NCI-H82 (cell line): Measurements from ENCODE around the gene TMEM250.

Experiments used
- DNase-seq: peaks from one replicate; lab custom pipeline; 2025; lab: John Stamatoyannopoulos, UW

The TMEM250 gene

DNA sequence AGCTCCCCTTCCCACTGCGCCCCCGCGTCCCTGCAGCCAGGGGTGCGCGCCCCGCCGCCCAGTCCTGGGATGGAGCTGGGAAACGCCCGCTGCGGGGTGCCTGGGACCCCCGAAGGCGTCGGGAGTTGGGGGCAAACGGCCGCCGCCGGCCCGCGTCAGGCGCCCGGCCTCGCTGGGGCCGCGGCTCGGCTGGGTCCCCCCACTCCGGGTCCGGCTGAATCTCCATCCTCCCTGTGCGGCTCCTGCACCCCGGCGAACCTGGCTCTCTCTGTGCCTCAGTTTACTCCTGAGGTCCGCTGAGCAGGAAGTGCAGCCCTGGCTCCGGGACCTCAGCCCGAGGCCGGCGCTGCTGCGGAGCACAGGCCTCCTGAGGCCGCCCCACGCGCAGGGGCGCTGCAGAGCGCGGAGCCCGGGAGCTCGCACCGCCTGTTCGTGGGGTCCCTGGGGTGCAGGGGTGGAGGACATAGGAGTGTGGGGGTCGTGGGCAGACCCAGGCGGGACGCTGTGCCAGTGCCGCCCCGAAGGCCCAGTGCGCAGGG is 13.9 kb upstream of the TMEM250 start:
- no peak for DNase-seq

DNA sequence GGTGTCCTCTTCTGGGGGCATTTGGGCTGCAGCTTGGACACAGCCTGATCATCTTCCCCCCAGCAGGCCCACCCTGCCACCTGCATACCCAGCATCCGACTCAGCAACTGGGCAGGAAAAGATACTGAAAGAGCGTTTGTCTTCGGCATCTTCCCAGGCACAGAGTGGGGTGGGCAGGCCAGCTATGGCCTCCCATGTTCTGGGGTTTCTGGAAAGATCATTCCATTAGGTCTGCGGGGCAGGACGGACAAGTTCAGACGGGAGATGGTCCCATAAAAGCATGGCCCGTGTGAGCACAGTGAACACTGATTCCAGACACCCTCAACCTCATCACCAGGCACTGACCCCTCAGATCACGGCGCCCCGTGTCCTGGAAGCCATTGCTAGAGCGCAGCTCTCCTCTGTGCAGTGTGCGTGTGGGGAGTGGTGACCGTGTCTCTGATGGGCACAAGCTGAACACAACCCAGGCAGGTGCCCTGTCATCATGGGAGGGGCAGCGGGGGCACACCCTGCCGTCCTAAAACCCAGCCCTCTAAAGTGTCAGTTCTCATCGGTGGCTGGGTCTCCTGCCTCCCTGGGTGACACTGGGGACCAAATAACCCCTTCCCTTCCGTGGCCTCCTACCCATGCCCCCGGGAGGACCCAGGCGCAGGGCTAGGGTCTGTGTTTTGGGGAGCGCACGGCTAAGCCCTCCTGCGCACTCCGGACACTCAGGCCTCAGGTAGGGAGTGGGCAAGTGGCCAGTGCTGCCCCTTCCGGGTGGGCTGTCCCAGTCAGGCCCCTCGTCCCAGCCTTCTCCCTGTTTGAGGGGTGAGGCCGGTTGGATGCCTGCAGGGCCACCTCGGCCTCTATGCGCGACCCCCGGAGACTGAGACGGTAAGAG is 13.2 kb upstream of the TMEM250 start:
- no peak for DNase-seq

DNA sequence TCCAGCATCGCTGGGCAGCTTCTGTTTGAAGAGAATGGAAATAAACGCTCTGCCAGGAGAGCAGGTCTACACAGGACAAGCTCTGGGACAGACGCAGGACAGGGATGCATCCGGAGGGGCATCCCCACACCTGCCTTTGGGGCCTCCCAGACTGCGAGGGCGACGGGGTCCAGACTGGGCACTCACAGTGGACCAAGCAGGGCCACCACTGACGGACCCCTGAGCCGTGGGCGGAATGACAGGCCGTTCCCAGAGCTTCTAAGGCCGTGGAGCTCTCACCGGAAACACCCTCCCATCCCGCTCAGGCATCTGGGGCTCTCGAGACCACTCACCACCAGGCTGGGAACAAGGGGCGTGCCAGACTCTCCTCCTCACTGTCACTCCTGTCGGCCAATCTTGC is 10.5 kb upstream of the TMEM250 start:
- no peak for DNase-seq

DNA sequence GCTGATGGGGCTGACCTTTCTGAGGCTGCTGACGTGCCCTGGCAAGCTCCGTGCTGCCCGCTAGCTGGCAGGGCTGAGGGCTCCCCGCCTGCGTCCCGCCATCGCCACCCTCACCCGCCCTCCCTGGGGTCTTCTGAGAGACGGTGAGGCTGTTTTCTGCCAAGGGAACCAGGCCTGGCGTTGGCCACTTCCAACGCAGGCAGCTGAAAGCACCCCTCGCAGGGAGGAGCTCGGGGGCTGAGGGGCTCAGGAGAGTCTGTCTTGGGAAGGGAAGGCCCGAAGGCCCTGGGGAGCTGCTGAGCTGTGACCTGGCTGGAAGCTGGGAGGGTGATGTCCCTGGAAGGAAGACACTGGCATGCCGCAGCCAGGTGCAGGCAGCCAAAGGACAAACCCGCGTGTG is 9.8 kb upstream of the TMEM250 start:
- no peak for DNase-seq

DNA sequence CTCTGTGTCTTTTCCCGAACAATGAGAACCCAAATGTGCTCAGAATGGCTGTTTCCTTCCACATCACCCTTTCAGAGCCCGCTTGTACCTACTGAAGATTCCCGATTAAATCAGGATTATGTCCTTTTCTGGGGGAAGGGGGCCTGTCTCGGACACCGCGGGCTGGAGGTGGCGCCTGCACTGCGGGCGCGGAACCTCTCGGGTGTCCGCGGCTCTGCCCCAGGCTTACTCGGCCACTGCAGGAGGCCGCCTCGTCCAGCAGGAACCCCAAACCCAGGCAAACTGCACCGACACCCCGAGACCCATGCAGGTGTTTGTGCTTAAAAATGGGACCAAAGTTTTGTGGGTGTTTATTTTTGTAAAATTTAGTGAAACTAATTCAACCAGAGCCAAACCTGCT is 8.6 kb upstream of the TMEM250 start:
- no peak for DNase-seq

DNA sequence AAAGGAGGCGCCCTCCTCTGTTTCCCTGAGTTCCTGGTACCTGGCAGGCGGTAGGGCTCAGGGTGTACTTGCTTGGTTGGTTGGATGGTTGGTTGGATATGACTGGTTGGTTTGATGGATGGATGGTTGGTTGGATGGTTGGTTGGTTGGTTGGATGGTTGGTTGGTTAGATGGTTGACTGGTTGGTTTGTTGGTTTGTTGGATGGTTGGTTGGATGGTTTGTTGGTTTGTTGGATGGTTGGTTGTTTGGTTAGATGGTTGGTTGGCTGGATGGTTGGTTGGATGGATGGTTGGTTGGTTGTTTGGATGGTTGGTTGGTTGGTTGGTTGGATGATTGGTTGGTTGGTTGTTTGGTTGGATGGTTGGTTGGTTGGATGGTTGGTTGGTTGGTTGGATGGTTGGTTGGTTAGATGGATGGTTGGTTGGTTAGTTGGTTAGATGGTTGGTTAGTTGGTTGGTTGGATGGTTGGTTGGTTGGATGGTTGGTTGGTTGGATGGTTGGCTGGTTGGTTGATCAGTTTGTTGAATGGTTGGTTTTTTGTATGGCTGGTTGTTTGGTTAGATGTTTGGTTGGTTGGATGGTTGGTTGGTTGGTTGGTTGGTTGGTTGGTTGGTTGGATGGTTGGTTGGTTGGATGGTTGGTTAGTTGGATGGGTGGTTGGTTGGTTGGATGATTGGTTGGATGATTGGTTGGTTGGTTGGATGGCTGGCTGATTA is 6.5 kb upstream of the TMEM250 start:
- no peak for DNase-seq

DNA sequence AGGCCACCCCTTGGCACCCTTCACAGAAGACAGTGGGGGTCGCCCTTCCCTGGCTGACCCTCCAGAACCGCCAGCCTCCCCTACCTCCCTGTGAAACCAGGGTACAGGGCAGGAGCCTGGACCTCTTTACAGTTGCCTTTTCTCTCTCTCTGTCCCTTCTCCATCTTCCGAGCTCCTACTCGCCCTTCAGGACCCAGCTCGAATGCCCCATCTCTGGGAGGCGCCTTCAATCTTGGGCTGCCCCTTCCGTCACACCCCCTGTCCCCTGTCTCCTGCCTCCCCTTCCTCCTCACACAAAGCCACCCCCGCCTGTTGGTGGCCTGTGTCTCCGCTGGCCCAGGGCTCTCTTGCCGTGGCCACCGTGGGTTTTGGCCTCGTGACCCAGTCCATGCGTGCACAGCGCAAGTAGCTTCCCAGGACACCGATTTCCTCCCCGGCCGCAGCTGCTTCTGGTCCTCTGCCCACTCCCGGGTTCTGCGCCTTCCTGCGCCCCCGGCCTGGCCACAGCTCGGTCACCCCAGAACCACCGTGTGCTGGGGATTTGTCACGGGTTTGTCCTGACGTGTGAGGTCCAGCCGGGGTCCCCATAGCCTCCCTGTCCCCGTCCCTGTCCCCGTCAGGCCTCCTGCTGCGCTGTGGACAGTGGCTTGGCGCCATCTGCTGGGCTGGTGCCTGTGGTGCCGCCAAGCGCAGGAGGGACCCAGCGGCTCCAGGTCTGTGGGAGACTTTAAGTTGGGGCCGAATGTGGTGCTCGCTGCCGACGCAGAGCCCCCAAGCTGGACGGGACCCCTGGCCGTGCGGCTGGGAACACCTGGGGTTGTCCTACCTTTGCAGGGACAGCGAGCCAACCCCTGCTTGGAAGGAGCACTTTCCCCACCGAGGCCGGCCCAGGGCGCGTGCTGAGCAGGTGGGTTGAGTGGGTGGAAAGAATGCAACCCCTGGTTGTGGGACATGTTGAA is 4.0 kb upstream of the TMEM250 start:
- DNase-seq: peak; percentile 78

DNA sequence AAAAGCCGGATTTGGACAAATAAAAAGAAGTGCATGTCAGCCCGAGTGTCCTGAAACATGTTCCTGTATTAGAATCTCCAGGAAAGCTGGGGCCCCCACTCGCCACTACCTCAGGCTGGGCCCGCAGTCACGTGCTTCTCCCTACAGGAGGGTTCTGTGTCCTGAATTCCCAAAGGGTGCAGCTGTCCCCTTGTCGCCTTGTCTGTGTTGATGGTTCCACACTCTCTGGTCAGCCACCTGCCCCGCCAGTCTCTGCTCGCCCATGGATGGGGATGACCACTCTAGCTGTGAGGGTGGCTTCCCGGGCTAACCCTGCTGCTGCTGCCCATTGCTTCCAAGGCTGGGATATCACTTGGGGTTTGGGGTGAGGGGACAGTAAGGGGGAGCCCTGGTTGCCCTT is 3.1 kb upstream of the TMEM250 start:
- DNase-seq: no peak

DNA sequence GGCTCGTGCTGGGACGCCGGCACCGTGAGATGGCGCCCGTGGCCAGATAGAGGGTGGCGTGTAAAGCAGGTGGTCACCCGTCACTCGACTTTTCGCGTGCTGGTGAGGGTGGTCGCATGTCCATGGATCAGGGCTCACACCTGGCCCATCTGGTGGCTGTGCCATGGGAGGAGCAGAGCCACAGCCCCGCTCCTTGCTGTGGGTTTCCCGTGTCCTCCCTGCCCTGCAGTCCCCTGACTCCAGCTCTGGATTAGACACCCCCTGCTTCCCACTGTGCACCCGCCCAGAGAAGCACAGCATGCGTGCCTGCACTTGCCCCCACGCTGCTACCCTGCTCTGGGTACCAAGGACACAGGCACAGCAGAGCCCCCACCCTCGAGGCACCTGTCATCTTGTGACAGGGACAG is 1.8 kb upstream of the TMEM250 start:
- DNase-seq: no peak

DNA sequence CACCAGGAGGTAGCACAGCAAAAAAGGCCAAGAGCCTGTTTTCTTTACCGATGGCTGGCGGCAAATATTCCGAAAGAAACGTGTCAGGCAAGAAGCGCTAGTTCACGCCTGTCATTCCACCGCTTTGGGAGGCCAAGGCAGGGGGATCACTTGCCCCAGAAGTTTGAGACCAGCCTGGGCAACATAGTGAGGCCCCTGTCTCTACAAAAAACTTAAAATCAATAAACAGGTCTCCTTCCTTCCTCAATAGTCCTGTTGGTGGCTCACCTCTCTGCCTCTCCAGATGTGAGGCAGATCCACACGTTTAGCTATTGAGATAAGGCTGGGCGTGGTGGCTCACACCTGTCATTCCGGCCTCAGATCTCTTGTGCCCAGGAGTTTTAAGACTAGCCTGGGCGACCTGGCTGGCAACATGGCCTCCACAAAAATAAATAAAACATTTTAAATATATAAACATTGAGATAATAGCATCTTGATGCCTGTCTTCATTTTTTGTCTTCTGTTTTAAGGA is 1.3 kb upstream of the TMEM250 start:
- DNase-seq: no peak

DNA sequence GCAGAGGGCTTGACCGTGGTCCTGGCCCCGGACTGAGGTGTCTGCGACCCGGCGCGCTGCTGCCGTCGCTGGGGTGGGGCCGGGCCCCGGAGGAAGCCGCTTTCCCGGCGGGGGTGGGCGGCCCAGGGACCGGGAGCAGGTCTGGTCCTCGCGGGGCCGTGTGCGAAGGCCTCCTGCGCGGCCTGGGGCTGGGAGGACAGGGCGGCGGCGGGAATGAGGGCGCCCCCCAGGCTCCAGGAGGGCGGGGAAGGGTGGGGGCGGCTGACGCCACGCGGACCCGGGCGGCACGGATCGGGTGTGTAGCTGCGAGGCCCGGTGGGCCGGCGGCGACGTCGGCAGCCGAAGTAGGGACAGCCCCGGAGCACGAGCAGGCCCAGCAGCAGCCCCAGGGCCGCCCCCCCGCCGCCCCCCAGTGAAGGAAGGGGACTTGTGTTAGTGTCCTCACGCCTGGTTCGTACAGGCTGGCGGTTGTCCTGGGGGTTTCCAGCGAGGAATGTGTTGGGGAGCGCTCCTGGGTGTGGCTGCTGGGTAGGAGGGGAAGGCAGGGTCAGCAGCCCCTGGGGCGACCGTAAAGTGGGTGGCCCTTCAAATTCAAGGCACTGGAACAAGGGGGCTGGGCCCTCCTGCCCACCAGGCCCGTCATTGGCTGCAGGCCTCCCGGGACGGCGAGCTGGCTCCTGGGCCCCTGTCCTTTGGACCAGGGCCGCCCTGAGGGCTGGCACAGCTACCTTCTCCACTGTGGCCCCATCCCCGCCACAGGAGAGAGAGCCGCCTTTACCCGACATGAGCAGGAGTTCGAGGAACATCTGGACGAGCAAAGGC is 597 bp upstream of the TMEM250 start:
- peak; percentile 40 for DNase-seq

DNA sequence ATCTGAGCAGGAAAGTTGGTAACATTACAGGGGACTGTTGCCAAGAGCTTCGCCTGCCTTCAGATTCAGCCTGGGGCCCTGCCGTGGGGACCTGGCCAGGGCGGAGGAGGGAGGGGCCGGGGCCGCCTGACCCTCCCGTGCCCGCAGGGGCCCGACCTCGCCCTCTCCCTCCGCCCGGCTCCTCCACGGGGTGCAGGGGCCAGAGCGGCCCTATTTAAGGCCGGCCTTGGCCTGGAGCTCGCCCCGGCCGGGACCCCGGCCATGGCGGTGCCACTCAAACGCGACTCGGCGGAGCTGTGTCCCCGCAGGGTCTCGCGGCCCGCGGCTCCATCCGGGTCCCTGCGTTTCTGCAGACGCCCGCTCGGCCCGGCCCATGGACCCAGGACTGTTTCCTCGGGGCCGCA is 757 bp downstream of the TMEM250 start:
- no peak for DNase-seq

DNA sequence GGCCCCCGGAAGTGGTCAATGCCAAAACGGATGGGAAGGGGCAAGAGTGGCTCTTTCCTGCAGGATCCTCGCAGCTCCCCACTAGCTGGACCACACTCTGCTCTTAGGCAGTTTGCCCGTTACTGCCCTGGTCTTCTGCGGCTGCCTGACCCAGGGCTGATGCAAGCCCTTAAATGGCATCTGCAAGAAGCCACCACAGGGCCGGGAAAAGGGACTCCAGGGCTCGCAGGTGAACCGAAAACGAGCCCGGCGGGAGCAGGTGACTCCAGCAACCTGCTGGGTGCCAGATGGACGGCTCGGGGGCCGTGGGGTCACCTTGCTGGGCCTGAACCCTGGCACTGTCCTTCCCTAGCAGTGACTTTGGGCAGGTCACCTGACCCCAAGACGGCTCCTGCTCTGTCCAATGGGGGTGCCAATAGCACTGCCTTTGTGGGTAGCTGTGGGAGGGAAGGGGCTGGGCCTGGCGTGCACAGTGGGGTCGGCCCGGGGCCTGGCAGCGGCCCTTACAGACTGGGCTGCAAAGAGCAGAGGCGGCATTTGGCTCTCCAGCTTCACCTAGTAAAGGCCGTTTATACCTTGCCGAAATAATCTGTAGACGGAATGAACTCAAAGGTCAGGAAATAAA is 1.3 kb downstream of the TMEM250 start:
- DNase-seq: no peak

DNA sequence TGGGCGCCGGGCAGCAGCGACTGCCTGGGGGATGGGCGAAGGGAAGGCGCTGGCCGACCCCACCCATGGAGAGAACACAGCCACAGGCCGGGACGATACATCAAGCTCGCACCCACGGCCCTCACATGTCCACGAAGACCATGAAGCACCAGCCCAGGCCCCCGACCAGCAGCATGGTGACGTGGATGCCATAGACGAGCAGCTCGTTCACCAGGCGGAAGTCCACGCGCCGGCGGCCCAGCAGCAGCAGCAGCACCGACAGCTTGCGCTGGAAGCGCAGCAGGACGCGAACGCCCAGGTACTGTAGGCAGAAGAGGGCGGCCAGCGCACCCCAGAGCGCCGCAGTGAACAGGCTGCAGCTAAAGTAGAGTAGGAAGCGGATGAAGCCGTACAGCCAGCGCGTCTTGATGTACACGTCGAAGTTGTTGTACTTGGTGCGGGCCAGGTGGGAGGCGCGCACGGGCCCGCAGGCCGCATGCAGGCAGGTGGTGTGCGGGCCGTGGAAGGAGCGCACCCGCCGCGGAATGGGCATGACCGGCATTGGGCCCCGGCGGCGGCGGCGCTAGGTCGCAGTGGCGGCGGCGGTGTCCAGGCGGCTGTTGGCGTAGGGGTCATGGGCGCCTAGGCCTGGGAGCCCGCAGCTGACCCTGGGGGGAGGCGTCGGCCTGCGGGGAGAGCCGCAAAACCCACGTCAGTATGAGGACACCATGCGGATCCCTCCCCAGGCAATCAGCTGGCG is 2.1 kb downstream of the TMEM250 start:
- no peak for DNase-seq

DNA sequence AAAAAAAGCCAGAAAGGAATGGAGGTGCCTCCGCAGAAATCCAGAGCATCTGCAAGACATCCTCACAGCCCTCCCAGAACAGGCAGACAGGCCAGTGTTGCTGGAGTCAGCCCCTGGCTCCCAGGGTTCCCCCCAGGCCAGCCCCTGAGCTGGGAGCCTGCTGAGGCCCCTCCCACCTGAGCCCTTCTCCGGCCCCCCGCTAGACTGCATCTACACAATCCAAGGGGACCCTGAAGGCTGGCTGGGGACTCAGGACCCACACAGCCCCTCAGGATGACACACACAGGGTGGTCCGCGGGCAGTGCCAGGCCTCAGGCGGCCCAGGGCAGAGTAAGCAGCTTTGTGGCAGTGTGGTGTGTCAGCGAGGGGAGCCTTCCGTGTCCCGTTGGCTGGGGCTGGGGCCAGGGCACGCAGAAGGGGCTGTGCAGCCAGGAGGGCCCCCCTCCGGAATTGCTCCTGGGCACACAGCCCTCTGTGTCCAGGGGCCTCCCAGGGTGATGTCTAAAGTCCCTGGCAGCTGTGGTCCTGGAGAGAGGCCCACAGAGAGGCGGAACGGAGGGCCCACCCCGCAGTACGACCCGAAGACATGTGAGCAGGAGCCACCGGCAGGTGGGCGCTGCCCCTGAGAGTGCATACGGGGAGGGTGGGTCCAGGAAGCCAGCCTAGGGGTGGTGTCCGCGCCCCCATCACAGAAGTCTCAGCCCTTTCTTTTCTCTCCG is 2.9 kb downstream of the TMEM250 start:
- DNase-seq: no peak

DNA sequence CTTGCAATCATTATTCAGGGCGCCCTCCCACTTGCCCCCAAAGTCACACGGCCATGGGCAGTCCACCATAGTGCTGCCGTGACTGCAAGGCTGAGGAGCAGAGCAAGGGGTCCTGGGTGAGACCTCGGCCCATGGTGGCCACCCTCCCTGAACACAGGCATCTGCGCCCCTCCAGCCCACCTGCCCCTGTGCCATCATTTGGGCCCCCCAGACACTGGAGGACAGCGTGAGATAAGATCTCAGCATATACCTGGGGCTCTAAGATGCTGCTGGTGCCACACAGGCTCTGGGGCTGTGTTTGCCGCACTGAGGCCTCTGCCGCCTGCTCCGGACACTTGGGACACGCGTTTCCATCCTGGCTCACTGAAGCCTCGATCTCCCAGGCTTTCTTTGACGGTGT is 3.5 kb downstream of the TMEM250 start:
- DNase-seq: no peak

DNA sequence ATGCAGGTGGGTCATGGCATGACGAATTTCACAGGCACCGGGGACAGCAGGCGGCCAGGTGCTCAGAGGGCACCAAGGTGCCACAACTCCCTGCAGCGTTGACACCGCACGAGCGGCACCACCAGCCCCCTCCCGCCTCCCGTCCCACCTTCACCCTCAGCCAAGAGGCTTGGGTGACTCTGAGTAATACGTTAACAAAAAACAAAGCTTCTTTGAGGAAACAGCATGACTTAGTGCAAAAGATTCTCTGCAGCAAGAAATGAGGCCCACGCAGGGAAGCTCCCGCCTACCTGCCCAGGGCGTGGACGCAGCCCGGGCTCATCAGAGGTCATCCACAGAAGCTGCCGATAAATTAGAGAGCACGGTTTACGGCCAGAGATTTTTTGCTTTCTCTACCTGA is 4.1 kb downstream of the TMEM250 start:
- no peak for DNase-seq

DNA sequence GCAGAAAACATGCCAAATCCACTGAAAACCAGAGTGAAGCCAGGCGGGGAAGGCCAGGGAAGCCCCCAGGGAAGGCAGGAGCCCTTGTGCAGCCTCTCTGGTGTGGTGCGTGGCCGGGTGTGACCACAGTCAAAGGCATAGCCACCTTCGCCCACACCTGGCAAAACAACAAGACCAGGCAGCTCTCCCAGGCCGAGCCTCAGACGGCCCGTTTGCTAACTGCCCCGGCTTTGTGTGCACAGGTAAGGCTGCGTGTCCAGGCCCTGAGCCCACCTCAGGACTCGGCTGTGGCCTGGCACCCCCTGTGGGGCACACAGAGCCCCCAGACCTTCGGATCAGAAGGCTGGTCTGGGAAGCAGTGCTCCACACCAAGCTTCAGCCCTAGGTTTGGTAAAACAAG is 6.1 kb downstream of the TMEM250 start:
- DNase-seq: no peak

DNA sequence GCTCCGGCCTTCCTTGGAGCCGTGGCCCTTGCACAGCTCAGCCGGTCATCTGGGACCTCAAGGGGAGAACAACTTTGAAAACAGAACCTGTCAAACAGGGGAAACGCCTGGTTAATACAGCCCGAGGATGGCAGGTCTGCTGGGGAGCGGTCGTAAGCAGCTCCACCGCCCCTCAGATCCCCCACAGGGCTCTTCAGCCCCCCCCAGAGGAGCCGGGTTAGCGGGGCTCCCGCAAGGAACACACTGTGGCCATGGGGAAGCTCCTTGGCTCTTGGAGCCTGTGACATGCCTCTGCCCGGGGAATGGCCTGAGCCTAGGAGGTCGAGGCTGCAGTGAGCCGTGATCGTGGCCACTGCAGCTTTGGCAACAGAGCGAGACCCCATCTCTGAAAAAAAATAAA is 6.8 kb downstream of the TMEM250 start:
- DNase-seq: no peak
